Measurements from ENCODE around the gene COL9A3. TPM values are rescaled to one million over a fixed set of nuclear protein-coding genes. Genes with fewer than 3 reads are reported as not detected.

Gene COL9A3
- total and polyA plus RNA-seq, 12 donors = 0.45 to 15.2 (median 2.3) TPM

- Histone ChIP-seq H3K36me3 (peaks cover 6 to 76% (median 48%) of the 10 kb centered on the region in 9 donors), H3K4me3 (no peak overlapping the region), H3K4me1 (peaks cover 0 to 13% (median 0%) of the 10 kb centered on the region in 9 donors), H3K9me3 (no peaks in the 10 kb centered on the region), H3K27me3 (no peaks in the 10 kb centered on the region), H3K27ac (peak overlapping the region in 1 of 10 donors; percentile 16)
- ATAC-seq = peak in 7 of 8 donors; percentile 32 to 90 (median 69)
- 51% methylated on average over 13 of the region's 13 CpGs for WGBS, 2 donors
- TF ChIP-seq CTCF (IDR thresholded peaks at IDR 0.05) = no peak
- intact Hi-C loops (cut with DNase I) = no loop called here
- peak in 1 of 2 donors; percentile 52 for DNase-seq
These were observed 70.5 kb downstream of the COL9A3 start for GRCh38 chr20:62887152-62887859.

- H3K27ac ChIP-seq = peak overlapping the region in 1 of 10 donors; percentile 16
- peaks cover 11 to 79% (median 53%) of the 10 kb centered on the region in 9 donors for H3K36me3 ChIP-seq
- H3K27me3 ChIP-seq = no peaks in the 10 kb centered on the region
- no peak for DNase-seq
- WGBS, 2 donors = 81 to 88% methylated on average over 7 of the region's 7 CpGs
- no peak overlapping the region for H3K4me3 ChIP-seq
- peaks cover 0 to 13% (median 0%) of the 10 kb centered on the region in 9 donors for H3K4me1 ChIP-seq
- ATAC-seq = peak in 1 of 8 donors; percentile 15
- intact Hi-C loops (cut with DNase I) = no loop called here
- H3K9me3 ChIP-seq = no peaks in the 10 kb centered on the region
- TF ChIP-seq CTCF (IDR thresholded peaks at IDR 0.05) = no peak
These were observed 71.0 kb downstream of the COL9A3 start for GRCh38 chr20:62887860-62888239.

- ATAC-seq (peak in 2 of 8 donors; percentile 20 to 28), DNase-seq (no peak)
- no peak overlapping the region for H3K27ac ChIP-seq
- intact Hi-C loops (cut with DNase I) = no loop called here
- no peaks in the 10 kb centered on the region for H3K9me3 ChIP-seq
- 96% methylated on average over 16 of the region's 16 CpGs for WGBS, 2 donors
- H3K36me3 ChIP-seq = peaks cover 11 to 84% (median 59%) of the 10 kb centered on the region in 9 donors
- no peak for TF ChIP-seq CTCF (IDR thresholded peaks at IDR 0.05)
- no peak overlapping the region for H3K4me3 ChIP-seq
- peaks cover 0 to 13% (median 0%) of the 10 kb centered on the region in 9 donors for H3K4me1 ChIP-seq
- no peaks in the 10 kb centered on the region for H3K27me3 ChIP-seq
These were observed 71.6 kb downstream of the COL9A3 start for GRCh38 chr20:62888406-62888805.

- no peak for DNase-seq
- TF ChIP-seq CTCF (IDR thresholded peaks at IDR 0.05) = no peak
- ATAC-seq = no peak
These were observed 72.1 kb downstream of the COL9A3 start for GRCh38 chr20:62888910-62889309.

More at GRCh38 chr20:62888910-62889309, 72.1 kb downstream of the COL9A3 start:
- 91 to 92% methylated on average over 17 of the region's 17 CpGs for WGBS, 2 donors
- H3K4me1 ChIP-seq = peaks cover 0 to 13% (median 0%) of the 10 kb centered on the region in 9 donors
- no peak overlapping the region for H3K4me3 ChIP-seq
- peaks cover 12 to 89% (median 64%) of the 10 kb centered on the region in 9 donors for H3K36me3 ChIP-seq
- intact Hi-C loops (cut with DNase I) = no loop called here
- H3K27me3 ChIP-seq = no peaks in the 10 kb centered on the region
- H3K27ac ChIP-seq = no peak overlapping the region
- no peaks in the 10 kb centered on the region for H3K9me3 ChIP-seq

Measured in heart right ventricle (tissue), 16 donors.